Thyroid gland (tissue), 4 donors: ENCODE data around the gene CFAP221. TPM values are rescaled to one million over a fixed set of nuclear protein-coding genes. Genes with fewer than 3 reads are reported as not detected.
A peak's percentile ranks its signal among the peaks of the same experiment; 100 is the strongest.

ENCODE experiments used
- DNase-seq, 2 donors: peaks; one replicate each; pipeline ENCODE4 v3.0.0-alpha.2; 2019
- H3K27ac ChIP-seq, 3 donors: fragments of 200-600 bp; sonication (generic); 1 replicate in 2 of 3; 2 replicates in 1 of 3; pipeline ENCODE4 v1.5.1; 2016 to 2019; ENCODE audit warnings: mild to moderate bottlenecking in 1 of 3, moderate library complexity in 1 of 3
- H3K27me3 ChIP-seq: fragments of 200-600 bp; sonication (generic); one replicate; pipeline ENCODE4 v1.5.1; 2019
- H3K36me3 ChIP-seq, 2 donors: fragments of 200-600 bp; sonication (generic); one replicate each; pipeline ENCODE4 v1.5.1; 2016 to 2019
- H3K4me1 ChIP-seq, 2 donors: fragments of 200-600 bp; sonication (generic); one replicate each; pipeline ENCODE4 v1.5.1; 2017 to 2019
- H3K4me3 ChIP-seq, 3 donors: fragments of 200-600 bp; sonication (generic); replicated peaks in 1 of 3; 1 replicate in 2 of 3; 2 replicates in 1 of 3; pipeline ENCODE4 v1.5.1; 2016; ENCODE audit warnings: mild to moderate bottlenecking in 1 of 3
- H3K9me3 ChIP-seq: fragments of 200-600 bp; sonication (generic); one replicate; pipeline ENCODE4 v1.5.1; 2017
- POLR2A ChIP-seq, 2 donors: fragments of 450-650 bp; IDR thresholded peaks; one replicate each; pipeline ENCODE4 v1.6.1; 2017; ENCODE audit warnings: antibody characterized with exemption in 2 of 2, mild to moderate bottlenecking in 2 of 2, moderate library complexity in 1 of 2
- WGBS, 2 donors: methylation state at CpG; one replicate each; pipeline ENCODE4 v1.1.5; 2017; 5-methylcytosine and 5-hydroxymethylcytosine counted together
- intact Hi-C: fragments of 100-400 bp; cut with DNase I; formaldehyde crosslinking; loops from one replicate; pipeline ENCODE4 v1.15.1; 2023
- total RNA-seq, 4 donors: library from RNA; depleted of rRNA; stranded (reverse); fragments of >200 nt; gene quantifications; one replicate each; pipeline ENCODE4 v1.2.3, GENCODE V29; 2016
- TF ChIP-seq, protein P1 (sequence below), 6 experiments: fragments of 200-600 bp in 3 of 6; fragments of 450-650 bp in 3 of 6; sonication (generic) in 3 of 6; IDR thresholded peaks; one replicate each; pipeline ENCODE4 v1.5.1; 2016 to 2019; ENCODE audit warnings: antibody characterized with exemption in 6 of 6, mild to moderate bottlenecking in 2 of 6, inconsistent platforms in 1 of 6, moderate library complexity in 1 of 6

CFAP221 gene
- total RNA-seq, 4 donors from 2014 or later, result 1.6 to 13.1 (median 9.7) TPM

DNA sequence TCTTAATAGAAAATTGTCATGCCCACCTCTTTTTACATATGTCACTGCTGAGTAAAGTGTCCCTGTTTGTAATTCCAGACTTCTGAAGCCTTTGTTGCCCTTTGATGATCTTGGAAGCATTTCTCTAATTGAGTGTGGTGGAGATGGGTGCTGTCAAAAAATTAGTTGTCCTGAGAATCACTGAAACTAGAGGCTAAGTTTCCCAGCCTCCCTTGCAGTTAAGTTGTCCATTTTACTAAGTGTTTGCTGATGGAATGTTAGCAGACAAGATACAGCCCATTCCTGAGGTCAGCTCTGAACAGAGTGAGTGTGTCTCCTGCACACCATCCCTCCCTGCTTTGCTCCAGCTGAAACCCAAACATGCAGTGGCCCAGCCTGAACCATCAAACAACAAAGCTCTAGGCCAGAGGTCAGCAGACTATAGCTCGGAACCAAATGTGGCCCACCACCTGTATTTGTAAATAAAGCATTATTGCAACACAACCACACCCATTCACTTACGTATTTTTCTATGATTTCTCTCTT is 106.7 kb downstream of the CFAP221 start:
- intact Hi-C loops, result no loop called here
- H3K36me3 ChIP-seq, result no peaks in the 10 kb centered on the region
- TF ChIP-seq POLR2A (IDR thresholded peaks at IDR 0.05), result no peak
- TF ChIP-seq, protein P1, sequence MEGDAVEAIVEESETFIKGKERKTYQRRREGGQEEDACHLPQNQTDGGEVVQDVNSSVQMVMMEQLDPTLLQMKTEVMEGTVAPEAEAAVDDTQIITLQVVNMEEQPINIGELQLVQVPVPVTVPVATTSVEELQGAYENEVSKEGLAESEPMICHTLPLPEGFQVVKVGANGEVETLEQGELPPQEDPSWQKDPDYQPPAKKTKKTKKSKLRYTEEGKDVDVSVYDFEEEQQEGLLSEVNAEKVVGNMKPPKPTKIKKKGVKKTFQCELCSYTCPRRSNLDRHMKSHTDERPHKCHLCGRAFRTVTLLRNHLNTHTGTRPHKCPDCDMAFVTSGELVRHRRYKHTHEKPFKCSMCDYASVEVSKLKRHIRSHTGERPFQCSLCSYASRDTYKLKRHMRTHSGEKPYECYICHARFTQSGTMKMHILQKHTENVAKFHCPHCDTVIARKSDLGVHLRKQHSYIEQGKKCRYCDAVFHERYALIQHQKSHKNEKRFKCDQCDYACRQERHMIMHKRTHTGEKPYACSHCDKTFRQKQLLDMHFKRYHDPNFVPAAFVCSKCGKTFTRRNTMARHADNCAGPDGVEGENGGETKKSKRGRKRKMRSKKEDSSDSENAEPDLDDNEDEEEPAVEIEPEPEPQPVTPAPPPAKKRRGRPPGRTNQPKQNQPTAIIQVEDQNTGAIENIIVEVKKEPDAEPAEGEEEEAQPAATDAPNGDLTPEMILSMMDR (IDR thresholded peaks at IDR 0.05), result no peak

GRCh38 chr2:119657466-119658145 is 113.4 kb downstream of the CFAP221 start:
- intact Hi-C loops, result no loop called here
- Histone ChIP-seq H3K9me3 (no peaks in the 10 kb centered on the region), H3K4me3 (no peak overlapping the region), H3K27ac (no peak overlapping the region), H3K4me1 (no peaks in the 10 kb centered on the region), H3K27me3 (no peaks in the 10 kb centered on the region), H3K36me3 (no peaks in the 10 kb centered on the region)
- DNase-seq, result no peak
- 67 to 72% methylated on average over 8 of the region's 8 CpGs for WGBS, 2 donors
- TF ChIP-seq, protein P1 (IDR thresholded peaks at IDR 0.05), result no peak
- TF ChIP-seq POLR2A (IDR thresholded peaks at IDR 0.05), result no peak

More for the DNA sequence above, 106.7 kb downstream of the CFAP221 start:
- Histone ChIP-seq H3K4me1 (no peaks in the 10 kb centered on the region), H3K27me3 (no peaks in the 10 kb centered on the region), H3K27ac (no peak overlapping the region), H3K4me3 (no peak overlapping the region), H3K9me3 (no peaks in the 10 kb centered on the region)
- DNase-seq, result no peak
- WGBS, 2 donors, result 85 to 96% methylated on average over 2 of the region's 2 CpGs

GRCh38 chr2:119659601-119660342 is 115.5 kb downstream of the CFAP221 start:
- H3K4me1 ChIP-seq, result no peaks in the 10 kb centered on the region
- peak; percentile 47 to 59 for DNase-seq
- intact Hi-C loops, result loop anchor here (5.0 kb wide), 1 partner anchor 142 kb away; no protein-coding TSS in a partner anchor
- no peak overlapping the region for H3K4me3 ChIP-seq
- WGBS, 2 donors, result 54 to 56% methylated on average over 8 of the region's 8 CpGs
- TF ChIP-seq, protein P1 (IDR thresholded peaks at IDR 0.05), result peak in 5 of 6 experiments; percentile 61 to 92 (median 76)
- TF ChIP-seq POLR2A (IDR thresholded peaks at IDR 0.05), result no peak
- no peak overlapping the region for H3K27ac ChIP-seq
- H3K9me3 ChIP-seq, result no peaks in the 10 kb centered on the region
- H3K36me3 ChIP-seq, result no peaks in the 10 kb centered on the region
- H3K27me3 ChIP-seq, result no peaks in the 10 kb centered on the region

- 47 to 82% methylated on average over 7 of the region's 7 CpGs for WGBS, 2 donors
- no peak overlapping the region for H3K4me3 ChIP-seq
- DNase-seq, result no peak
- no peak for TF ChIP-seq POLR2A (IDR thresholded peaks at IDR 0.05)
- TF ChIP-seq, protein P1 (IDR thresholded peaks at IDR 0.05), result no peak
- H3K36me3 ChIP-seq, result no peaks in the 10 kb centered on the region
- H3K27ac ChIP-seq, result no peak overlapping the region
- intact Hi-C loops, result loop anchor here (5.0 kb wide), 1 partner anchor 143 kb away; no protein-coding TSS in a partner anchor
- no peaks in the 10 kb centered on the region for H3K9me3 ChIP-seq
- no peaks in the 10 kb centered on the region for H3K27me3 ChIP-seq
- no peaks in the 10 kb centered on the region for H3K4me1 ChIP-seq
Observed at GRCh38 chr2:119660343-119660658, 116.1 kb downstream of the CFAP221 start.

DNA sequence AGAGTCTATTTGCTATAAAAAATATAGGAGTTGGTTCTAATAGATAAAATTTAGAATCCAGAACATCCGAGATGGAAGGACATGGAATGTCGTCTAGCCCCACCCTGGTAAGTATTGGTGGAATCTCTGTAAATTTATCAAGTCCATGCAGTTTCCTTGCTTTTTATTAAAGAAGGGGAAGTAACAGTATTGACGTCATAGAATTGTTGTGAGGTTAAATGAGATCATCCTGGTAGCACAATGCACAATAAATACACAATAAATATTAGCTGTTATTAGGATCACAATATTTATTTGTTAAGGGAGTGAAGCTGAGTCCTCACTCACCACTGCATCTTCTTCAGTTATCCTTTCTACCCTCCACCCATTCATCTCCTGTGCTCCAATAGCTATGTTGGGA is 118.0 kb downstream of the CFAP221 start:
- no peak overlapping the region for H3K27ac ChIP-seq
- WGBS, 2 donors, result 82 to 87% methylated on average over 3 of the region's 3 CpGs

More for the DNA sequence above, 118.0 kb downstream of the CFAP221 start:
- no peak overlapping the region for H3K4me3 ChIP-seq
- no peaks in the 10 kb centered on the region for H3K27me3 ChIP-seq
- TF ChIP-seq, protein P1 (IDR thresholded peaks at IDR 0.05), result no peak
- no peak for TF ChIP-seq POLR2A (IDR thresholded peaks at IDR 0.05)
- no peaks in the 10 kb centered on the region for H3K36me3 ChIP-seq
- no peaks in the 10 kb centered on the region for H3K9me3 ChIP-seq
- no peak for DNase-seq
- intact Hi-C loops, result loop anchor here (5.0 kb wide), 1 partner anchor 145 kb away; no protein-coding TSS in a partner anchor
- H3K4me1 ChIP-seq, result peaks cover 0 to 9% of the 10 kb centered on the region in 2 donors
